IPS DF 19.7 (cell line): ENCODE measurements around the gene FAM131A.

ENCODE experiments used
- DNase-seq: peaks from one replicate; pipeline ENCODE4 v3.0.0-alpha.2; 2013; ENCODE audit warnings: low read depth, low spot score

FAM131A gene

DNA sequence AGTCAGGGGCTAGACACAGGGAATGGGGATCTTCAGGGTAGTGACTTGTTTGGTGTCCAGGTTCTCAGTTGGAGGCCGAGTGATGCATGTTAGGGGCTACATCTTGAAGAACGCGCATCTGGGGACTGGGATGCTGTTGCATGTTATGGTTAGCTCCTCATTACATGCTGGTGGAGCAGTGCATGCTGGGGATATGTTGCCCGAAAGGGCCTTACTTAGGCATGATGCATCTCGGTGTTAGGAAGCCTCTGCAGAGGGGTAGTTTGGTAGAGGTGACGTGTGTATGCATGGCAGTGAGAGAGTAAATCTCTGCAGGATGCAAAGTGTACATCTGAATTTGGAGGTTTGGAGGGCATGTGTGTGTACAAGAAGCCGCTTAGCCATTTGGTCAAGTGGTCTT, 20.6 kb upstream of the FAM131A start:
- no peak for DNase-seq

DNA sequence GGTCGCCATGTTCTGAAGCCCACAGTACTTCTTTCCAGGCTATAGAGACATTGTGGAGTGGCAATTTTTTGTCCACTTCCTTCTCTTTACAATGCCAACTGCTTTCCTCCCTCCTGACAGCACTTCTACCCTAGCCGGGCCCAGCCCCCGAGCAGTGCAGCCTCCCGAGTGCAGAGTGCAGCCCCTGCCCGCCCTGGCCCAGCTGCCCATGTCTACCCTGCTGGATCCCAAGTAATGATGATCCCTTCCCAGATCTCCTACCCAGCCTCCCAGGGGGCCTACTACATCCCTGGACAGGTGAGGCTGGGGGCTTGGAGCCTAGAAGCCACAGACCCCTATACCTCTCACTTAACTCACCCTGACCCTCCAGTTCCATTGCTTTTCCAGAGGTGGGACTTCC, 20.2 kb upstream of the FAM131A start:
- DNase-seq, result no peak

DNA sequence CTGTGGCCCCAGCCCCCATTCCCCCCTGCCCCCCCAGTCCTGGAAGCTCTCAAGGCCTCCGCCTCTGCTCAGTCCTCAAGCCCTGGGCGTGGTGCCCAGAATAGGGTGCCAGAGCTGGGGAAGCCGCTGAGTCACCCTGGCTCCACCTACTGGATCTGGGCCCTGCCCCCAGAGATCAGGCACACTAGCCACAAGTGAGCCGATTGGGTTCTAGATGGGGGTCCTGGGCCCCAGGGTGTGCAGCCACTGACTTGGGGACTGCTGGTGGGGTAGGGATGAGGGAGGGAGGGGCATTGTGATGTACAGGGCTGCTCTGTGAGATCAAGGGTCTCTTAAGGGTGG, 17.3 kb upstream of the FAM131A start:
- DNase-seq, result no peak

DNA sequence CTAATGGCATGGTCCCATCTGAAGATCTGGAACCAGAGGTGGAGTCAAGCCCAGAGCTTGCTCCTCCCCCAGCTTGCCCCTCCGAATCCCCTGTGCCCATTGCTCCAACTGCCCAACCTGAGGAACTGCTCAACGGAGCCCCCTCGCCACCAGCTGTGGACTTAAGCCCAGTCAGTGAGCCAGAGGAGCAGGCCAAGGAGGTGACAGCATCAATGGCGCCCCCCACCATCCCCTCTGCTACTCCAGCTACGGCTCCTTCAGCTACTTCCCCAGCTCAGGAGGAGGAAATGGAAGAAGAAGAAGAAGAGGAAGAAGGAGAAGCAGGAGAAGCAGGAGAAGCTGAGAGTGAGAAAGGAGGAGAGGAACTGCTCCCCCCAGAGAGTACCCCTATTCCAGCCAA, 15.7 kb upstream of the FAM131A start:
- DNase-seq, result no peak

DNA sequence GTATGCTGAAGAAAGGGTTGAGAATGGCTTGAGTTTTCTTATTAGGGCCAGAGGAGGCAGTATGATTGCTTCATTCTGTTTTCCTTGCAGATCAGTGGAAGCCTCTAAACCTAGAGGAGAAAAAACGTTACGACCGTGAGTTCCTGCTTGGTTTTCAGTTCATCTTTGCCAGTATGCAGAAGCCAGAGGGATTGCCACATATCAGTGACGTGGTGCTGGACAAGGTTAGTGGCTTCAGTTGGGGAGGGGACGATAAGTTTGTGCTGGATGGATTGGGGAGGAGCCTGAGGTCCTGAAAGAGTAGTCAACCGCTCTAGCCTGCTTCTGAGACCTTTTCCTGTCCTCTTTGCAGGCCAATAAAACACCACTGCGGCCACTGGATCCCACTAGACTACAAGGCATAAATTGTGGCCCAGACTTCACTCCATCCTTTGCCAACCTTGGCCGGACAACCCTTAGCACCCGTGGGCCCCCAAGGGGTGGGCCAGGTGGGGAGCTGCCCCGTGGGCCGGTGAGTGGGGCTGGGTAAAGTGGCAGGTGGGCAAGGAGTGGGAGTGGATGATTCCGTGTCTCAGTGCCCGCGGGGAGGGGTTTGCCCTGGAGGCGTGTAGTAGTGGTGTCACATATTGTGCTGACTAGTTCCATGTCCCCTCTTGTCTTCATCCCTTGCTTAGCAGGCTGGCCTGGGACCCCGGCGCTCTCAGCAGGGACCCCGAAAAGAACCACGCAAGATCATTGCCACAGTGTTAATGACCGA, 14.5 kb upstream of the FAM131A start:
- DNase-seq, result no peak

DNA sequence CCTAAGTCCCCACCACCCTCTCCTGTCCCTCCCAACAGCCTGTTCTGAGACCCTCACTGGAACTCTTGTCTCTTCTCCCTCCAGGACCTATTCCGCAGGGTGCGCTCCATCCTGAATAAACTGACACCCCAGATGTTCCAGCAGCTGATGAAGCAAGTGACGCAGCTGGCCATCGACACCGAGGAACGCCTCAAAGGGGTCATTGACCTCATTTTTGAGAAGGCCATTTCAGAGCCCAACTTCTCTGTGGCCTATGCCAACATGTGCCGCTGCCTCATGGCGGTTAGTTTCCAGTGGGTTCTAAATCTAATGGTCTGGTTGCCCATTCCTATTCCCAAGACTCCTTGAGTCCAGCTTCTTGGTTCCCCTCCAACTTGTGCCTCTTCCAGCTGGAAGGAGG, 13.7 kb upstream of the FAM131A start:
- DNase-seq, result no peak

DNA sequence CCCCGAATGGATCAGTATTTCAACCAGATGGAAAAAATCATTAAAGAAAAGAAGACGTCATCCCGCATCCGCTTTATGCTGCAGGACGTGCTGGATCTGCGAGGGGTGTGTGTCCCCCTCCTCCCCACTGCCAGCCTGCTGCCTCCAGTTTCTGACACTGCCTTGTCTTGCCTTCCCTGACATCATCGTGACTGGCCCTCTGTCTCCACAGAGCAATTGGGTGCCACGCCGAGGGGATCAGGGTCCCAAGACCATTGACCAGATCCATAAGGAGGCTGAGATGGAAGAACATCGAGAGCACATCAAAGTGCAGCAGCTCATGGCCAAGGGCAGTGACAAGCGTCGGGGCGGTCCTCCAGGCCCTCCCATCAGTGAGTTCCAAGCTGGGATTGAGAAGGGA, 12.1 kb upstream of the FAM131A start:
- no peak for DNase-seq

DNA sequence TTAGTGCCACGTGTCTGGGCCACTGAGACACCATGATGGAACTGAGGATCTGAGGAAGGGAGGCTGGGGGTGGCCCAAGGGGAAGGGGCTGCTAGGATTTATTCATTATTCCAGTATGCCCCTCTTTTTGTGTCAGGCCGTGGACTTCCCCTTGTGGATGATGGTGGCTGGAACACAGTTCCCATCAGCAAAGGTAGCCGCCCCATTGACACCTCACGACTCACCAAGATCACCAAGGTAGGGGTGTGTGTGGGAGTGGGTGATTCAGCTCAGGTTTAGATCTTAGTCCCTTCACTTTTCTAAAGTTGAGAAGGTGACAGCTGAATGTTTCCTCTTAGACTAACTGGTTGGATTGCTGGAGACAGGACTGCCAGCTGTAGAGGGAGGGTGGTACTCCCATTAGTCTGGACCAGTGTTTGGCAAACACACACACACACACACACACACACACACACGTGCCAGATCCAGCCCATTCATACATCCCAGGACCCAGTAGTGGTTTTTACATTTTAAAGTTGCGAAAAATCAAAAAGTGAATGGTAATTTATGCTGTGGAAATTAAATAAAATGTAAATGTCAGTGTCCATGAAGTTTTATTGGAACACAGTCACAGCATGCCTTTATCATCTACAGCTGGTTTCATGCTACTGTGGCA, 11.6 kb upstream of the FAM131A start:
- DNase-seq, result no peak

DNA sequence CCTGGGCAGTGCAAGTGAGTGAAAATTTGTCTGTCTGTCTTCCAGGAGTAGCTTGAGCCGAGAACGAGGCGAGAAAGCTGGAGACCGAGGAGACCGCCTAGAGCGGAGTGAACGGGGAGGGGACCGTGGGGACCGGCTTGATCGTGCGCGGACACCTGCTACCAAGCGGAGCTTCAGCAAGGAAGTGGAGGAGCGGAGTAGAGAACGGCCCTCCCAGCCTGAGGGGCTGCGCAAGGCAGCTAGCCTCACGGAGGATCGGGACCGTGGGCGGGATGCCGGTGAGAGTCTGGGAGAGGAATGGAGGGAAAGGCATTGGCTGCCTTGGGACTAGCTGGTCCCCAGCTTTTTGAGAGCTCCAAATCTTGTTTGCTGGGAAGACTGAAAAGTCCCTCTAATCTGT, 10.2 kb upstream of the FAM131A start:
- DNase-seq, result no peak

DNA sequence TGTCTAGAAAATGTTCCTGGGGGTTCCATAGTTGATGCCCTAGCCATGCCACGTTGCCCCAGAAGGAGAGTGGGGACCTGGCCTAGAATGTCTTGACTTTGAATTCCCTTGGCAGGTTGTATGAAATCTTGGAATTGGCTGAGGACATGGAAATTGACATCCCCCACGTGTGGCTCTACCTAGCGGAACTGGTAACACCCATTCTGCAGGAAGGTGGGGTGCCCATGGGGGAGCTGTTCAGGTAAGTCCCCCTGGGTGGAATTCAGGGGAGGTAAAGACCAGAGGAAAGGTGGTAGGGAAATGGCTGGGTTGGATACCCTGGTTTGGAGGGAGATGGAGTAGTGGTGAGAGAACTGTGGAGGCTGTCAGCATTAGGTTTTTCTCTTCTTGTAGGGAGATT, 8.9 kb upstream of the FAM131A start:
- DNase-seq, result no peak

DNA sequence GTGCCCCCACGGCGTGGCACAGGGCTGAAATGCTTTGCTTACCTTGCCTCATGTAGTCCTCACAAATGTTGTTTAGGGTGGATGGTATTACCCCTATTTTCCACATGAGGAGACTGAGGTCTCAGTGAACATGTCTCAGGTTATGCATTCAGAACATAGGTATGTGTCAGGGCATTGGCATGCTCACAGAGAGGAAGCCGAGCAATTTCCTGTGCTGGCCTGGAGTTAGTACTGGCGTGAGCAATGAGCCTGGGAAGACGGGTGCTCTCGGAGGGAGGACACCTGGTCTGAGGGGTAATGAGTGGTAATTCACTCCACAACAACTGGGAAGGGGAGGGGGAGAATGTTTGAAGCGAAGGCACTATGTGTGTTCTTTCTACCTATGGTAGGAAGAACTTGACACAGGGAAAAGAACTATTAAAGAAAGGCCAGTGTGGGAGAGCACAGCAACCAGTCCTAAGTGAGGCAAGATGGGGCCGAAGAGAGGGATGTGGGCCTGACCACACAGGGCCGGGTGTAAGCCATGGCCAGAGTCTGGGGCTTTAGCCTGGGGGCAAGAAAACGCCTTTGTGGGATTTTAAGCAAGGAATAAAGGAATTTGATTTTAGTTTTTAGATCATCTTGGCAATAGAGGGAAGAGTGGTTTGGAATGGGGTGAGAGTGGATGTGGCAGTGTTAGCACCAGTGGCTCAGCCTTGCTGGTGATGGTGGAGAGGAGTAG, 4.9 kb upstream of the FAM131A start:
- no peak for DNase-seq

DNA sequence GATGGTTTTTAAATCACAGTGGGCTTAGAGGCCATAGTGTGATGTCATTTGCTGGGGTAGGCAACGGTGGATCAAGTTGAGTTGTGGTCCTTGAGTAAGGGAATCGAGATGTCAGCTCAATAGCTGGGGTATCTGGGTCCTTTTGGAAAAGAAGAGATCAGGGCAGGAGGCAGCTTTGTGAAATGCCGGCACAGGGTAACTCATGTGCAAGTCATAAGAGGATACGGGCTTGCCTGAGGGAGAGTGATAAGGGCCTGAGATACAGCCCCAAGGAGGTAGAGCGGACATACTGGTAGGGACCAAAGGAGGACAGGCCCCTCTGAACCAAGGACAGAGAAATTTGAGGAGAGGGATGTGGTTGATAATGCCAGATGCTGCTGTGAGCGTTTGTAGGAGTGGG, 4.2 kb upstream of the FAM131A start:
- DNase-seq, result no peak

DNA sequence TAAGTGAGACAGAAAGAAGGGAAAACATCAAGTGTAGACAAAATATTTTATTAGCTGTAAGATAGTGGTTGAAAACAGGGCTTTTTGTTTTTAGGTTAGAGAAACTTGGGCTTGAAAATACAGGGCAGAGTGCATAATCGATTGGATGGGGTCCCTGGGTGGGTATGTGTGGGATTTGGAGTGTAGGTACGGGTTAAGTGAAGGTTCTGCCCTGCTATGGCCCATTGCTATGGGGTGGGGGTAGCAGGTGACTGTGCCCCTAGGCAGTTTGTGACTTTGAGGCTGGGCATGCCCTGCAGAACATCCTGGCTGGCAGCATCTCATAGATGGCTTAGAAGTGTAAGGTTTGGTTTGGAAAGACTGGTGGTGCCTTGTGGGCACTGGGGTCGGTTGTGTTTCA, 3.7 kb upstream of the FAM131A start:
- DNase-seq, result no peak

DNA sequence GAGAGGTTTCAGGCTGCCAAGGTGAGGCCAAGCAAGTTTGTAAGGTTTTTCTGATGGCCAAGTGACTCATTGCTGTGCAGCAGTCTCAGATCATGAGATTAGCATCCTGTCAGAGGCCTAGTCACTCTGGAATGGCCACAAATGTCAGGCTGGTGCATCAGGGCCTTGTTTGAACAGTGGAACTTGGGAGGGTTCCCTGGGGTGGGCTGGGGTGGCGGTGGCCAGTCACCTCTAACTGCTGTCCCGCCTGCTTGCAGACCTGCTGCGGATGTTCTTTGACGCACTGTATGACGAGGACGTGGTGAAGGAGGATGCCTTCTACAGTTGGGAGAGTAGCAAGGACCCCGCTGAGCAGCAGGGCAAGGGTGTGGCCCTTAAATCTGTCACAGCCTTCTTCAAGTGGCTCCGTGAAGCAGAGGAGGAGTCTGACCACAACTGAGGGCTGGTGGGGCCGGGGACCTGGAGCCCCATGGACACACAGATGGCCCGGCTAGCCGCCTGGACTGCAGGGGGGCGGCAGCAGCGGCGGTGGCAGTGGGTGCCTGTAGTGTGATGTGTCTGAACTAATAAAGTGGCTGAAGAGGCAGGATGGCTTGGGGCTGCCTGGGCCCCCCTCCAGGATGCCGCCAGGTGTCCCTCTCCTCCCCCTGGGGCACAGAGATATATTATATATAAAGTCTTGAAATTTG, 2.8 kb upstream of the FAM131A start:
- no peak for DNase-seq

DNA sequence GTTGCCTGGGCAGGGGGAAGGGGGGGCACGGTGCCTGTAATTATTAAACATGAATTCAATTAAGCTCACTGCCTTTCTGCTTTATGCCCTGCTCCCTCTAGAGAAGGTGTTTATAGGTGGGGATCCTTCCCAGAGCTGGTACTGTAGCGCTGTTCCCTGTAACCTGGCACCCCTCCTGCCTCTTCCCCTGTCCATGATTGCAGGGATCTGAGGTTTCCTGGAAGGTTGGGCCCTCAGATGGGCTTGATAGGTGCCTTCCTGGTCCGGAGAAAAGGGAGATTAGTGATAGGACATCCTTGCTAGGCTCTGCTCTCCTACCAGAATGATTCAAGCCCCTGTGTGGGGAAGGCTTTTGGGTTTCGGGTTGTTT, 2.1 kb upstream of the FAM131A start:
- DNase-seq, result no peak

DNA sequence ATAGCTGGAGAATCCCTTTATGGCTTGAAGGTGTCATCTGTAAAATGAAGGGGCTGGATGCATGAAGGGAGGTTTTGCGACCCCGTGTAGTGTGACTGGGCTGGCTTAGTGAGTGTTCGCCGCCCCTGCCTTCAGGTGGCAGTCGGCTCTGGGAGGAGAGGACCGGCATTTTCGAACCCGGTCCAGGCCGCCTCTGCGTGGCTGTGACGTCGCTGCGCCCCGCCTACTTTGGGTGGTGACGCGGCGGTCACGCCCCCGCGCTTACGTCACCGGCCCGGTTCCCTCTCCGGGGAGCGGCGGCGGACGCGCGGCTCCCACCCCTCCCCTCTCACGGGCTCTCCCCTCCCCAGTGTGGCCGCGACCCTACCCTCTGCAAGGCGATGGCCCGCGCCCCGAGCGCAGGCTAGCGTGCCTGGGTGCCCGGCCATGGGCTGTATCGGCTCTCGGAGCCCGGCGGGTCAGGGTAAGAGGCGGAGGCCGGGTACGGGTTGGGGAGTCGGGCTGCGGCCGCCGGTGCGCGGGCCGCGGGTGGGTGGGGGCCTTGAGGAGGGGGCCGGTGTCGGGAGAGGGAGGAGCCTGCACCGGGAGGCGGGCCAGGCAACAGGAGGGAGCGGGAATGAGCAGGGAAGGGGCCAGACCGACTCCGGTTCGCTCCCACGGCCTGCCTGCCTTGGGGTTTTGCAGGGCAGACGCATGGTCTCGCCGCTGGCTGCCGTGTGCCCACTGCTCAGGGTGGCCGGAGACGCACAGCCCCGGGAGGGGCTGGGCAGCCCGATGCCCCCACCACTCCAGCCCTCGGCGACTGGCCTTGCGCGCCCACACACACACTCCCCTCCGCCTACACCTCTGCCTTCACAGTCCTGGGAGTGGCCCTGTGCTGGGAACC, 1.5 kb upstream of the FAM131A start:
- peak; percentile 25 for DNase-seq

DNA sequence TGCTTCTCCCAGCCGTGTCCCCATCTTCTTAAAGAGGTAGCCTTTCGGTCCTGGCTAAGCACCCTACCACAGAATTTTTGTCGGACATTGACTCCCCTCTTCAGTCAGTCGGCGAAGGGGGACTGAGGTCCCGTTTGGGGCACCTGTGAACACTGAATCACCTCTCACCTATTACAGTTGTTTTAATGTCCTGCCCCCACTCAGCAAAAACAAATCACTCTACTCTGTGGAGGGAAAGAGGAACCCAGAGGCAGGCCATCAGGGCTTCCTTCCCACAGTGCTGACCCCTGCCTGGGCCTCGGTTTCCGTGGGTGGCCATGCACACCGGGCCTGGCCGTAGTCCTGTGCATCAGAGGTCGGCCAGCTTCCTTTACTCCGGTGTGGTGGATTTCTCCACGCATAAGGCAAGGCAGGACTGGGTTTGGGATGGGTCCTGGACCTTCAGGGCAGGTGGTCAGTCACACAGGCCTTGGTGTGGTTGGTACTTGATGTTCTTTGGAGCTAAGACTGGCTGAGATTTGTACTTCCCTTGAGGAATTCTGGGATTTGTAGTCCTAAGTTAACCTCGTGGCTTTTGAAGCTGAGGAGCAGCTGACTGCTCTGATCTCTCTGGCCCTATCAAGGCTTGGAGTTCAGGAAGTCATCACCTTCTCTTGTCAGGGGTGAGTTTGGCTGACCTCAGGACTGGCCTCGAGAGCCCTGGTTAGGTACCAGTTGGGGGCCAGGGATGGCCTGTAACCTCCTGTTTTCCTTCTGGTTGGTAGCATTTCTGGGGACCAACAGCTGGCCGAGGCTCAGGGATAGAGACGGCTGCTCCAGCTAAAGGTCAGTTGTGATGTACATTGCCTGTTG, 627 bp upstream of the FAM131A start:
- peak; percentile 38 for DNase-seq

DNA sequence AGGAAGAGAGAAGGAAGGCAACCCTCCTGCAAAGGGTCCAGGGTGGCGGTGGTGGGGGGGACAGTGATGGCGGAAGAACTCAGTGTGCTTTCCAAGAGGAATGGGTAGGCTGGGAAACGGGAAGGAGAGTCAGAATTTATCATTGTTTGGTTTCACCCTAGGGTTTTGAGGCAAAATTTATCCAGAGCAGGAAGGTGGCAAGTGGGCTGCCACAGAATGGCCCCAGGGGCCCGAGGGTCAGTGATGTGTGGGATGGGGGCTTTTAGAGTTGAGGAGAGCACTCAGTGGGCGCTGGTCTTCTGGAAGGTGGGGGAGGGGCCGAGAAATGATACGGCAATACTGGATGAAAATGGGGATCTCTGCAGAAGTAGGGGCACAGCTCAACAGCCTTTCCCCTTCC, 581 bp downstream of the FAM131A start:
- no peak for DNase-seq

DNA sequence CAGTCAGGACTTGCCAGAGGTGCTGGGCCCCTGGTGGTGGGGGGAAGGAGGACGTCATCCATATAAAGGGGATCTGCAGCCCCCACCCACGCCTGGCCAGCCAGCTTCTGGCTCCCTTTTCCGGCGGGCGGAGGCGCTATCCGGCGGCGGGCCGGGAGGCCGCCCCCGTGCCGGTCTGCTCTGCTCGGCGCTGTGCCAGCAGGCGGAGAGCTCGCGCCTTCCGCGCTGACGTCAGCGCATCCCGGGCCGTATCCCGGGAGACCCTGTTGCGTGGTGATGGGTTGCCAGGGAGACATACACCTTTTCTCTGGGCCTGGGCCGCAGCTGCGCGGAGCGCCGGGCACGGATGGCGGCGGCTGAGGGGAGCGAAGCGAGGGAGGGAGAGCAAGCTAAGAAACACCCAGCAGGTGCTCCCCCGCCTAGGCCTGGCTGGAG, 1.1 kb downstream of the FAM131A start:
- no peak for DNase-seq

DNA sequence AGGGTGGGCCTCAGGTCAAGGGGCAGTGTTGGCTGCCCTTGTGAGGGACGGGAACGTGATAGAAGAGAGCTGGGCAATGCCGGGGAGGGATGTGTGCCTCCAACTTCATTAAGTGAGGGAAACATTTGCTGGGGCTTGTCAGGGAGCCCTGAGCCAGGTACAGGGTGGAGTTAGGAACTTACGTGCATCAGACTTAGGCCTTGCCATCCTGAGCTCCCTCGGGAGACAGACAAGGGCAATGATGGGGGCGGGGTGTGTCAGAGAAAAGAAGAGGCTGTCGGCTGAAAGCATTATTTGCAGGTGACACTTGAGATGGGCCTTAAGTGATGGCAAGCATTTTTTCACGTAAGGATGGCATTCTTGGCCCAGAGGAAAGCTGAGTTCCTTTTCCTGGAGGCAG, 1.6 kb downstream of the FAM131A start:
- DNase-seq, result no peak
